ENCODE results near the gene UMAD1. TPM values are rescaled to one million over a fixed set of nuclear protein-coding genes. Genes with fewer than 3 reads are reported as not detected.

Gene UMAD1
- polyA plus RNA-seq, 10 donors, result 8.6 to 12.3 (median 9.9) TPM

DNA sequence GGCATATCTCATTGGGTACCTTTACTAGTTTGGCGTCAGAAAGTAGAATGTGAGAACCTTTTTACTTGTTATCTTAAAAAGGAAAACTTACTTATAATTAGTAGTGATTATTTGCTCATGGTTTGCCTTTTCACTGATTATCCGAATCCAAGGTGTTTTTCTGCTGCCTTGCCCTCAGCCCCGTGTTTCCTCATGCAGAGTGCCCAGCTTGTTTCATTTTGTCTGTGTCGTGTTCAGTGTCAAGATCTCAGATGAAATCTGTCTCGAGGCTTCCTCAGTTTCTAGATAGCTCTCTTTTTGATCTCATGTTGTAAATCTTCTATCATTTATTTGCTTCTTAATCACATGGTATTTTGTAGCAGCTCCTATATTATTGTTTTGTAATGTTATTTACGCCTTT, 47.8 kb downstream of the UMAD1 start:
- no peak for DNase-seq

DNA sequence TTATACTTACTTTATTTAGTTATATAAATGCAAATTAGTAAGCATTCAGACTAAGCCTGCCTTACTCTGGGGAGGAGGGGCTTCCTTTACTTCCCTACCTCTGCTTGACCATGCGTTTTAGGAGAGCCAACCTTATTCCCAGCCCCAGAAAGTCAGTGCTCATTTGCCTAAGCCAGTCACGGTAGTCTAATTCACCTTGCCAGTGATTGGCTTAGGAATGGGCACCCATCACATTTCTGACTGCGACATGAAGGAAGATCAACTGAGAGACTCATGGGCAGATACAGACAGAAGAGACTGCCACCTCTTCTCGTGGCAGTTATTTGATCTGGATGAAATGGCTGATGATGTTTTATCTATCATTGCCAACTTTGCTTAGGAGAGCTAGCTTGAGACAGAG, 48.4 kb downstream of the UMAD1 start:
- no peak for DNase-seq

DNA sequence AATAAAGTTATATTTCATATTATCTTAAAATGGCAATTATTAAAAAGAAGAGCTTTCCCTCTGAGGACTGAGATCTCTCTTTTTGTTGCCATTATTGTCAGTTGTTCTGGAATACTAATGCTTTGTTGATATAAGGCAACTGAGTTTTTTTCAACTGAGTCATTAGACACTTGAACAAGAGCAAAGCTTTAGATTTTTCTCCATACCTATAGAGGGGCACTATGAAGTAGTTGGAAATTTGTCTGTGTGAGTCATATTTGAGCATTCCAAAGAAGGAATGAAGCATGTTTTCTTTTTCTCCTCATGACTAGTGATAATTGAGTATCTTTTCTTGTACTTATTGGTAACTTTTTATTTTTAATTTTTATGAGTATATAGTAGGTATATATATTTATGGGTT, 53.3 kb downstream of the UMAD1 start:
- peak in 1 of 3 donors; percentile 76 for DNase-seq

DNA sequence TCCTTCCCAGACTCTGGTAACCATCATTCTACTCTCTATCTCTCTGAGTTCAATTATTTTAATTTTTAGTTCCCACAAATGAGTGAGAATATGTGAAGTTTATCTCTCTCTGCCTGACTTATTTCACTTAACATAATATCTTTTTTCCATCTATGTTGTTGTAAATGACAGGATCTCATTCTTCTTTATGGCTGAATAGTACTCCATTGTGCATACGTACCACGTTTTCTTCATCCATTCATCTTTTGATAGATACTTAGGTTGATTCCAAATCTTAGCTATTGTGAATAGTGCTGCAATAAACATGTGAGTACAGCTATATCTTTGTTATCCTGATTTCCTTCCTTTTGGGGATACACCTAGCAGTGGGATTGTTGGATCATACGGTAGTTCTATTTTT, 54.0 kb downstream of the UMAD1 start:
- no peak for DNase-seq

DNA sequence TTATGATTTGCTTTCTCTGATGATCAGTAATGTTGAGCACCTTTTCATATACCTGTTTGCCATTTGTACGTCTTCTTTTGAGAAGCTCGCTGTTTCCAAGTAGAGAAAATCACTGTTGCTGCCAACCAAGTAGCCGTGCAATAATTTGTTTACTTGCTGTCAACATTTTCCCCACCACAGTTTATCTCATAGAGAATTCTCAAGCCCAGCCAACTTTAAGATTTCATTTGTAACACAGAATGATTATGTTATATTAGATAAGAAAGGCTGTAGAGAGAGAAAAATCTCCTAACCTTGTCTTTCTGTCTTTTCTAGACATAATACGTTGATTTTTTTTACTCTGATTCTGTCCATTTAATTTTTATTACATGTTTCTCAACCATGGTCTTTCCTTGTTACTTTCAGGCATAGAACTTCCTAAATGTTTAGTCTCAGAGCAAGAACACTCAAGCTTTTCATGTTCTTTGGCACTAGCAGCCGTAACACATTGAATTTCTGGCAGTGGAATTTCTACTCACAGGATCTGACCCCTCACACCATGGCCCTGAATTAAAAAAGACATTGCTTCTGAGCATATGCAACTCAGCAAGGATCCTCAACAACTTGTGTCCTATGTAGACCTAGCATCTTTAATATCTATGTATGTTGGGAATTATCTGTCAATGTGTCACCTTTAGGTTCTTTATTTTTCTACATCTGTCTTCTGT, 54.7 kb downstream of the UMAD1 start:
- peak in 1 of 3 donors; percentile 59 for DNase-seq

DNA sequence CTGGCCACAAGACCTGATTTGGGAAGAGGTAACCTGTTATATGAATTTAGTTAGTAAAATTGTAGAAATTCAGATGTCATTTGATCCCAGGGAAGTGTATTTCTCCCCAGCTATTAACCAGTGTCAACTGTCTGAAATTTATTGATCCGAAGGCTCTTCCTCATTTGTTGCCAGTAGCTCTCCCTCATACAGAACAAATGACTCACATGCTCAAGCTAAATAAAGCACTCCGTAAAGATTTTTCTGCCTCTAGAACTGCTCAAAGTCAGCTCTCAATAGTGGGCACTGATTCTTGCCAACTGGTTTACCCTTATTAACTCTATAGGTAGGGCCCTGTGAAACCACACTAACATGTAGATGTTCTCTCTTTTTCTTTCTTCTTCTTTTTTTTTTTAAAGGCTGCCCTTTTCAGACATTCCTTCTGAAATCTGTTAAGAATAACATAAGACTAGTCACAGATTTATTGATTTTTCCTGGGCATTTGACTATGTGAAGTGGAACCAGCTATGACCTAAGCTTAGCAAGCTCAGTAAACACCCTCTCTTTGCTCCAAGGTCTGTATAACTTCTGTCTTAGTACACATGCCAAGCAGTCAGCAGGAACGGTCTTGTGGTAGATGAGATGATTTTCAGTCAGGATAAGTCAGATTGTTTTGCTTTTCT, 56.0 kb downstream of the UMAD1 start:
- DNase-seq, result no peak

DNA sequence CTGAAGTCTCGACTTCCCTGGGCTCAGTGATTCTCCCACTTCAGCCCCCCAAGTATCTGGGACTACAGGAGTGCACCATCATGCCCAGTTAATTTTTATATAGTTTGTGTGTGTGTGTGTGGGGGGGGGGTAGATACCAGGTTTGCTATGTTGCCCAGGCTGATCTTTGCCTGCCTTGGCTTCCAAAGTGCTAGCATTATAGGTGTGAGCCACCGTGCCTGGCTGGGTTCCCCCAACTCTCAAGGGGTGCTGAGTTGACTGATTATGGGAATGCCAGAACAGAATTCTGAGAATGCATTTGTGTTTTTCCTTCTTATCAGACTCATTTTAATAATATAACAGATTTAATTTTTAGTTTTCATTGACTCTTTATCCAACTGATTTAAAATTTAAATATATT, 58.4 kb downstream of the UMAD1 start:
- DNase-seq, result no peak

DNA sequence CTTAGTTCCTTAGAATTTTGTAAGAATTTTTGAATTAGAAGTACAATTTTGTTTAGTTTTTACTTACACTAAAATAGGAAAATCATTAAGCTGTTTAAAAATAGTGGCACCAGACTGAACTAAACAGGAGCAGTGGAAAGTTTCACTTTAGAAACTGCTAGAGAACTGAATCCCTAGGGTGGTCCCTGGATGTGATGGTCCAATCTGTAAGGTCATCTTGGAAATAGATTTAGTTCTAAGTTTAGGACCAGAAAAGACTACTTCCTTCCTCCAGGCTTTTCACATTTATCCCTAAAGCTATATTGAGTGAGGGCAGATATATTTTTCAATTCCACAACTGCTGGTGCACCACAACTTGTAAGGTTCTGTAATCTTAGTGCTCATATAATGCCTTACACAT, 58.8 kb downstream of the UMAD1 start:
- DNase-seq, result no peak

DNA sequence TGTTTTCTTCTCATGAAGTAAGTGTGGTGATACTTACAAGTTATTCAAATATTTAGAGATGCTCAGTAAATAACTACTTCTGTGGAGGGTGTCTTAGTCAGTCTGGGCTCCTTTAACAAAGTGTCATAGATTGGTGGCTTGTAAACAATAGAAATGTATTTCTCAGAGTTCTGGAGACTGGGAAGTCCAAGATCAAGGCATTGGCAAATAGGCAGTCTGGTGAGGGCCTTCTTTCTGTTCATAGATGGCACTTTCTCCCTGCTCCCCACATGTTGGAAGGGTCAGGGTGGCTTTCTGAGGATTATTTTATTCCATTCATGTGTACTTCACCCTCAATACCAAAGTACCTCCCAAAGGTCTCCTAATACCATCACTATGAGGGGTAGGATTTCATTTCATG, 59.4 kb downstream of the UMAD1 start:
- DNase-seq, result no peak

DNA sequence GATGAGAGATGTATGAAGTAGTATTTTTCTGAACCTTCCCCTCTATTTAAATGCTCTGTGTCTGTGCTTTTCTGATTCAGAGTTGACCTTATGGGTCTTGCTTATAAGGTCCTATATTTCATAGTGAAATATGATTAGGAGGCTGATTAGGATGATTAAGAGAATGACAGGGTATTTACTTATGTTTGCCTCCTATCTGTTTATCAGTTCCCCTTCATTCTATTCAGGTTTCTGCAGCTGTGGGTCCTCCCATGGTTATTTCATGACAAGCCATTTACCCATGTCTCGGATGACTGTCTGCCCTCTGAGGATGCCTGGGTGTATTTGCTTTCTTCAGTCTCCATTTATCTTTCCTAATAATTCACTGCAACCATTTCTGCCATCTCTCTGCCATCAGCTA, 61.0 kb downstream of the UMAD1 start:
- DNase-seq, result no peak

DNA sequence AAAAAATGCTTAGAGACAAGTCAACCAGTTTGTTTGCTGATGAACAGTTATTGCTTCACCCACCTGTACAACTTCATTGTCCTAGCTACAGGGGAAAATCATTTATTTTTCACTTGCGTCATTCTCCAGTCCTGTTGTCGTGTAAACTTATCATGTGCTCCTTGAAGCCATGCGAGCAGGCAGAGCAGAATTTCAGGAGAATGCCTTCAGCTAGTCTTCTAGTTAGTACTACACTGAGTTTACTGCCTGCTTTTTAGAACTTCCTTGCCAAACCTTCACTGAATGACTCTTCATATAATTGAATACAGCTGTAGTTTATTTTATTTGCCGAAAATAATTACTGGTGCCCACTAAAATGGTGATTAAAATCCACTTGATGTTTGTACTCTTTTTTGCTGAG, 62.3 kb downstream of the UMAD1 start:
- DNase-seq, result no peak

DNA sequence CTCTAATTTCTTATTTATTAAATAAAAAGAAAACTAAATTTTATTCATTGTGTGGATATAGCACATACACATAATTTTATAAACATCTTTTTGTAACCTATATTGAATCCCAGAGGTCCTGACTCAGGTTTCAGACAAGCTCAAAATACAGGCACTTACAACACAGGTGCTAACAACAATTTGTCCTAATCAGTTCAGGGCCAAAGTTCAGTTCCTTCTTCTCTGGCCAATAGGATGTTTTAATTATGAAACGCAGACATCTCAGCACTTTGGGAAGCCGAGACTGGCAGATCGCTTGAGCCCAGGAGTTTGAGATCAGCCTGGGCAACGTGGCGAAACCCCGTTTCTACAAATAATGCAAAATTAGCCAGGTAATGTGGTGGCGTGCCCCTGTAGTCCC, 62.9 kb downstream of the UMAD1 start:
- DNase-seq, result no peak

DNA sequence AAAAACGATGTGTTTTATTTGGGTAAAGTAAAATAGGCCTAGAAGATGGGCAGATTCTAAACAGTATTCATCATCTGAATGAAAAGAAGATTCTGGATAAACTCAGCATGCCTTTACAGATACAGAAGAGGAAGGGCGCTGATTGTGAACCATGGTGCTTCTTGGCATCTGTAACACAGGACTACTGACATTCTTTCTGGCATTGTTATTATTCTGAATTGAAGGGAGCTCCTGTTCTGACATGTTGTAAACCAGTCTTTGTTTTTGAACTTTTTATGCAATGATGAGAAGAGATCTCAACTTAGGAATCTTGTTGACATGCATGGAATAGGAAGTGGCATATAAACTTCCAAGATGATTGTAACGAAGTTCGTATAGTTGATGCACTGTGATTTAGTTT, 64.3 kb downstream of the UMAD1 start:
- no peak for DNase-seq

DNA sequence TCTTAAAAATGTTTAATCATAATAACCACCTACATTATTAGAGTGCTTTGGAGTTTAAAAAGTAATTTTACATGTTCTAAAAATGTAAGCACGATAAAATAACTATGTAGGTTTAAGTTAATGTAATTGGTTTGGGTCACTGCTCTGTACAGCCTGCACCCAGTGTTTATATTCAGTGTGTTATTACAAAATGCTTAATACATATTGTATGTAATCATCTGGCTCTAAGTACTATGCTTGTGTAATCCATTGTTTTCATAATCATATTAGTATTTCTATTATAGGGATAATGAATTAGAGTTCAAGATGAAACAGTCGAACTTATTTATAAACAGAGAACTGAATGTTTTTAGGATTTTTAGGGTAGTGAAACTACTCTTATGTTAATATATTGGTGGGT, 64.8 kb downstream of the UMAD1 start:
- DNase-seq, result no peak

DNA sequence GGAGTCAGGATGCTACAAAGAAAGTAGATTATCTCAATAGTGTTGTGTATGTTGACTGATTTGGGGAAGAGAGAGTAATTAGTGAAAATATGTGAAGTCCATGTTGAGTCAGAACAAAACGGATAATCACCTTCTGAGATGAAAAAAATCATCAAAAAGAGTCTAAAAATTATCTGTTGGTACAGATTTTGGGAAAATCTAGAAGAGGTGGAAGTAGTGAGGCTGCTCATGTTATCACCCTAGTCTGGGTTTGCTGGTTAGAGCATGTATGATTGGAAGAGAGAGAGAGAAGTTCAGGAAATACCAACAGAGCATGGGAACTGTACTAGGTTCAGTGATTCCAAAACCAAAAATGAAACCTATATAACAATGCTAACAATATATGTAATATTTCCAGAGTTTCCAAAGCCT, 65.6 kb downstream of the UMAD1 start:
- no peak for DNase-seq

DNA sequence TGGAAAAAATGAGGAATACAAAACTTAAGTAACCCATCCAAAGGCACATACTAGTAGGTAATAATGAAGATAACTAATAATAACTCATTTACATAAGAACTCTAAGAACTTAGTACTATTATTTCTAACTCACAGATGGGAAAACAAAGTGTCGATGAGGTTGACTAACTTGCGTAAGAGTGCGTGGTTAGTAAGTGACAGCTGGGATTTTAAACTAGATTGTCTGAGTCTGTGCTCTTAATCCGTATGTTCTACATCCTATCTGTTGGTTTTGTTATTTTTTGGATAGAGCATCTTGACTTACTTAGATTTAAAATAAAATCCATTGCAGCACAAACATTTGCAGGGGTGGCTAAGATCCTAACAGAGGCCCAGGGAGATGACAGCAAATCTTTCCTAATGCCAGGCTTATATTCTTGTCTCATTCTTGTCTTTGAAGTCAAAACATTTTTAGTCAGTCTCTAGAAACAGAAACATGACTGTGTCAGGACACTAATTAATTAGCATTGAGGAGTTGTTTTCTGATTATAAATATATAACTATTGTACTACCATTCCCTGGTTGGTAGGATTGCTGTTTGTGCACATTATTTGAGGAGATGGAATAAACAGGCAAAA, 66.1 kb downstream of the UMAD1 start:
- no peak for DNase-seq

DNA sequence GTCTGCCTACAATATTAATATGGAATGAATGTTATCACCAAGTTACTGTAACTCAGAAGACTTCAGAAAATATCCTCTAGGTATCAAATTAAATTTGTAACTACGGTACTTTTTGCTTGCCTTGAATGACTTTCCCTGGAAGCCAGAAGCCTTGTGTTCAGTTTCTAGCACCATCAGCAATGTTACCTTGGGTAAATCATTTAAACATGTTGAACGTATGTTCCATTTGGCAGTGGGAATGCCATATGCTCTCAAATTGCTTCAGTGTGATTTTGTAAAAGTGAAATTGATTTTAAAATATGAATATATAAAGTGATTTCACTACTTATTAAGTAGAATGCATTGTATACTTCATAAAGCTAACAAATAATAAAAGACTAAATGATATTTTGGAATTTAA, 66.7 kb downstream of the UMAD1 start:
- no peak for DNase-seq

DNA sequence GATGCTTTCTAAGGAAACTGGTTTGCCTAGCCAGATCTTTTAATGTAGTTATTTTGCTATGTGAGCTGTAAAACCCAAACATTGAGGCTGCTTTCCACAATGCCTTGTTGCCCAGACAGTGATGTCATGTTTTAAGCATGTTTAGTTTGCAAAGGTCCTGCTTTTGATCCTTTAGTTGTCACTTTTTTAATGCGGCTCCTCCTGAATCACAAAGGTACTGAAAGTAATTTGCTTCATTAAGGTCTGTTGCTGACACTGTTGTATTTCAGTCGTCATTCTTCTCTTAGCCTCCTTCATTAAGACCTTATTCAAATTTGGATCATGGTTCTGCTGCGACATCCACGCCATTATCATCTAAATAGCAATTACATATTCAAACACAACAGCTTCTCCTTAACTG, 67.3 kb downstream of the UMAD1 start:
- peak in 1 of 3 donors; percentile 41 for DNase-seq

DNA sequence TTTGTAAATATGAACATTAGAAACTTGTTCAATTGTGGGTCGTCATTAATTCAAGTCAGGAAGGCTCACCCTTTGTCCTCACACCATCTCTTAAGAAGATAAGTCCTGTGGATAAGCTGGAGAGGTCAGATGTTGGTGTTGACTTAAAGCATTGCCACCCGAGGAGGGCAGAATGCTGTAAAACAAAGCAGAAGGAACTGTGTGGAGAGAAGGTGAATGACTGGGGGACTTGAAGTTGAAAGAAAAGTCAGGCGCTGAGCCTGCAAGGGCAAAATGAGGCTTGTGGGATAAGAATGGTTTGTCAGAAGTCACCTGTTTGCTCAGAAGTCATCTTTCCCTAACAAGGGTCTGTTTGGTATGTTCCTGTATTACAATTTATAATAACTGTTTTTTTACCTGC, 68.7 kb downstream of the UMAD1 start:
- no peak for DNase-seq

DNA sequence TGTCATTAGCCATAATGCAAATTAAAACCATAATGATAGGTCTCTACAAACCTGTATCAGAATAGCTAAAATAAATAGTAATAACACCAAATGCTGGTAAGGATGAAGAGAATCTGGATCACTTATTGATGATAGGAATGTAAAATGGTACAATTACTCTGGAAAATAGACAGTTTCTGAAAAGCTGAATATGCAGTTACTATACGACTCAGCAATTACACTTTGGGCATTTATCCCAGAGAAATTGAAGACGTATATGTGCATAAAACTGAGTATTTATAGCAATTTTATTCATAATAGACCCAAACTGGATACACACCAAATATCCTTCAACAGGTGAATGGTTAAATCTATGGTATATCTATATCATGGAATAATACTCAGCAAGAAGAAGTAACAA, 69.9 kb downstream of the UMAD1 start:
- no peak for DNase-seq

DNA sequence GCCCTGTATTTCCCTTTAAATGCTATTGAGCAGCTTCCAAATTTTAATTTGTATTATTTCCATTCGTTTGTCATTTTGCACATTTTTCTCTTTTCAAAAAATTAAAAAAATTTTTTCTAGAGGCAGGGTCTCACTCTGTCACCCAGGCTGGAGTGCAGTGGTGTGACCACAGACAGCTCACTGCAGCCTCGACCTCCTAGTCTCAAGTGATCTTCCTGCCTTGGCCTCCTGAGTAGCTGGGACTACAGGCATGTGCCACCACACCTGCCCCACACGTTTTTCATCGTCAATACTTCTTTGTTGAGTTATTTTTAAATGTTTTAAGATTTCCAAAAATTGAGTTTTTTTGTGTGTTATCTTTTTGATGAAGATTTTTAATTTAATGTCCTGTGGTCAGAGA, 73.2 kb downstream of the UMAD1 start:
- DNase-seq, result no peak

DNA sequence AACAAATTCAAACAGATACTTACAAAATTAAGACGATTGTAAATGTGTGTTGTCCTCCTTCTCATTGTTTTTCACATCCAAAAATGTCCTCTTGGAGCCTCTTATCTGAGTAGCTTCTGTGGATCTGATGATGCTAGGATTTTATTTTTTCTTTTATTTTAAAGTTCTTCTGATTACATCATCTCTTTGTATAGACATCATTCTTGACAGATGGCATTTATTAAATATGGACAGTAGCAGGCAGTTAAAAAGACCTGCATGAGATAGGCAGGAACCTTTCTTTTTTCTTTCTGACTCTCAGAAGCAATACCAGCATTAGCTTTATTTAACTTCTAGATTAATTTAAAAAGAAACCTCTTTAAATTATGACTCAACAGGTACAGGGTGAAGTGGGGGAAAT, 77.9 kb downstream of the UMAD1 start, which contains the start of gene RPA3:
TSS of gene RPA3 (minus strand) at position 116 of the 400 bp plus-strand sequence. CDS start 78,189 bp downstream, outside the sequence.
- no peak for DNase-seq

DNA sequence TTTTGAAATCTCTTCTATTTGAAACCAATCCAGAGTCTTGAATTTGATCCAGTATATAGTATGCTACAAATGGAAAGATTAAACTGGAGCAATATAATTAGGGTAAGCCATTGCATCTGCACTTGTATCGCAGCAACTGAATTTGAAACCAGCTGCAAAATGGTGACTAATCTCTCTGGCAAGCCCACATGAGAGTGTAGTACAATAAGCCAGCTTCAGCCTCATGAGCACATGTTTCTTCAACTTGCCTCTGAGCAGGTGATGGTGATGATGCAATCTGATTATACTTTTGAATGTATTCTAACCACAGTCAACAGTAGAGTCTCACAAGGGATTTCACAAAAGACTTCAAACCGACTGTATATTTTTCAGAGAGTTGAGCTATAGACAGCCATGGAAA, 78.7 kb downstream of the UMAD1 start:
- peak; percentile 86 to 94 (median 89) for DNase-seq
